HG03066 (cell line): ENCODE data around the gene PRR36.
"Not testable (repeated sequence)": the region's sequence is repeated elsewhere in the genome, so short reads cannot be mapped to it uniquely, and the experiment has no call there.

ENCODE experiments used
- ATAC-seq: cut with Tn5 transposase; IDR thresholded peaks from one replicate; pipeline ENCODE4 v1.9.1; 2021; ENCODE audit warnings: low read depth; ENCODE audit not compliant: unreplicated experiment

Gene PRR36

DNA sequence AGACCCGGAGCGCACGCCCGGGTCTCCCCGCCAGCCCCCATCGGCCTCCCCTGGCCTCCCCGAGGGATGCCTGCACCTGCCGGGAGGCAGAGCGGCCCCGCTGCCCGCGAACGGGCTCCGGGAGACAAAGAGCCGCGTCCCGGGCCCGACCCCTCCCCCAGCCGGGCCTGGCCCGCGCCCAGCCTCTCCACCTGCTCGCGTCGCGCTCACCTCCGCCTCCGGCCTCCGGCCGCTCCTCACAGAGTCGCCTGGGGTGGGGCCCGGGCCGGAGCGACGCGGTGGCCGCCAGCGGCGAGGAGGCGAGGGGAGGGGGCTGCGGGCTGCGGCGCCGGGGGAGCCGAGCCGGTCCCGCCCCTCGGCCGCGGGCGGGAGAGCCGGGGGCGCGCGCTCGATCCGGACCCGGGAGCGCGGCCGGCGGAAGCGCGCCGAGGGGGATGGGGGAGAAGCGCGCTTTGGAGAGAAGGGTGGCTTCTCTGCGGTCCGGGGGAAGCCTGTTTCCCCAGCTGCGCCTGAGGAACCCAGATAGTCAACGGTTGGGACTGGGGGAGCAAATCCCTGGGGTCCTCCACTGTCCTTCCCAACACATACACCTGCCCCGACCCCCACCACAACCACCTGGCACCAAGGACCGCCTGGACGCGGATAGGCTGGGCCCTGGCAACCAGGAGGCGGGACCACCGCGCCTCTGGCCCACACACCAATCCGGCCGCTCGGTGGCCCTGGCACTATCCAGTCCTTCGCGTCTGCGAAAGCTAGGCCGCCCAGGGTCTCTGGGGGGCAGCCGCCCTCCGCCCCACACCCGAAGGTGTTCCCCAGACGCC, at the start of gene PRR36:
PRR36 (minus strand) TSS at position 315 of the 821 bp plus-strand sequence. CDS start 701 bp downstream, outside the sequence.
- no peak for ATAC-seq

DNA sequence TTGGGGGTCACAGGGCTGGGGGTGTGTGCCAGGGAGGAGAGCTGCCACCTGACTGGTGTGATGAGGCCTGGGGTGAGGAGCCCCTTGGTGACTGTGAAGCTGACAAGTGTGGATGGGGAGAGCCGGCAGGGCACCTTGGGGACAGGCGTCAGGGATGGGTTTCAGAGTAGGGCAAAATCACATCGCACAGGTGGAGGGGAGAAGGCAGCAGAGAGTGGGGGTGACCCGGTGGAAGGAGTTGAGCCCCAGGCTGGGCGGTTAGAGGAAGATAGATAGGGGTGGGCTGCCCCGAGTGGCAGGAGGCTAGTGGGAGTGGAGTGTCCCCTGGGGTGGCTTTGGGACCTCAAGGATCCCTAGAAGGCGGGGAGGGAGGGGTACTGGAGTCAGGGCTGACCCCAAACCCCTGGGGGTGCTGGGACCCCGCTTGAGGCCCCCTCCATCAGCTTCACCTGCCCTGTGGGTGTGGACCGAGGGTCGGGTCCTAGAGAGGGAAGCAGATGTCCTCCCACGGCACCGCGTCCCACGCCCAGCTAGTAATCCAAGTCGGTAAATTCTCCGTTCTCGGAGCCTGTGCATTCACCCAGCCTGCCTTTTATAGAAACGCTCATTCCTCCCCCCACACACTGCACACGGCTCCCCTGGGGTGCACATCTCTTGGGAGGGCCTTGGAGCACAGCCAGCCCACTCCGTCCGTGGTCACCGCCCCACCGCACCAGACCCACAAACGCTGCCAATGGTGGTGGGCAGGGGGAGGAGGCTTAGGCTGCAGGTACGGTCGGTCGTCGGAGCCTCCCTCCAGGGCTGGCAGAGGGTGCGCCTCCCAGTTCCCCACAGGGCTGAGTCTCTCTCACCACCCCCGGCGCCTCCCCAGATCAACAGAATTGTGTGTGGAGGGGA, 49.4 kb upstream of the PRR36 start:
- ATAC-seq = no peak

DNA sequence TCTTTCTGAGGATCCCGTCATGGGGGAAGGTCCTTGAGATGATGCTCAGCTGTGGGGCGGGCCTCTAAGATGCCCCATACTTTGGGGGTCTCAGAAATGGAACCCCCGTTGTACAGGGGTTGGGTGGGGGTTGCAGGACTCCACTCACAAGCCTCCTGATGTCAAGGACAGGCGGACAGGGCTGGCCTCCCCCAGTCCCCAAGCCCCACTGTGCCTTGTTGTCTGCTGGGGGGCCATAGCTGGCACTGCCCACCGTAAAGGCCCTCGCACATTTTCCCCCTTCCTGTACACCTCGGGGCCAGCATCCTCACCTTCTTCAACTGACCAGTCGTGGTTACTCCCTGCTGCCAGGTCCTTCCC, 48.6 kb upstream of the PRR36 start:
- ATAC-seq = no peak

DNA sequence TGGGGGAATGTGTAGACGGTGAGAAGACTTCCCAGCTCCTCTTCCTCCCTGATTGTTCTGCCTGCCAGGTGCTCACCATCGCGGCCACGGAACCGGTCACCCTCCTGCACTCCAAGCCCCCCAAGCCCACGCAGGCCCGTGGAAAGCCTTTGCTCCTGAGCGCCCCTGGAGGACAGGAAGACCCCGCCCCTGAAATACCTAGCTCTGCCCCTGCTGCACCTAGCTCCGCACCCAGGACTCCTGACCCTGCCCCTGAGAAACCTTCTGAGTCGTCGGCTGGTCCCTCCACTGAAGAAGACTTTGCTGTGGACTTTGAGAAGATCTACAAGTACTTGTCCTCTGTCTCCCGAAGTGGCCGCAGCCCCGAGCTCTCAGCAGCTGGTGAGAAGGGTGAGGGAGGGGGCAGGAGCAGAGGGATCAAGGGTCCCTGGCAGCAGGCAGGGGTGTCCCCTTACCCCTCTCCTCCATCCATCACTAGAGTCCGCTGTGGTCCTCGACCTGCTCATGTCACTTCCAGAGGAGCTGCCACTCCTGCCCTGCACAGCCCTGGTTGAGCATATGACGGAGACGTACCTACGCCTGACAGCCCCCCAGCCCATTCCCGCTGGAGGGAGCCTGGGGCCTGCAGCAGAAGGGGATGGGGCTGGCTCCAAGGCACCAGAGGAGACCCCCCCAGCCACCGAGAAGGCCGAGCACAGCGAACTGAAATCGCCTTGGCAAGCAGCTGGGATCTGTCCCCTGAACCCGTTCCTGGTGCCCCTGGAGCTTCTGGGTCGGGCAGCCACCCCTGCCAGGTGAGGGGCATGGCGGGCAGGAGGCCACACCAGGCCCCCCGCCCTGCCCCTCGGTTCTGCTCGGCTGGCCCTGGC, 48.0 kb upstream of the PRR36 start:
- no peak for ATAC-seq

DNA sequence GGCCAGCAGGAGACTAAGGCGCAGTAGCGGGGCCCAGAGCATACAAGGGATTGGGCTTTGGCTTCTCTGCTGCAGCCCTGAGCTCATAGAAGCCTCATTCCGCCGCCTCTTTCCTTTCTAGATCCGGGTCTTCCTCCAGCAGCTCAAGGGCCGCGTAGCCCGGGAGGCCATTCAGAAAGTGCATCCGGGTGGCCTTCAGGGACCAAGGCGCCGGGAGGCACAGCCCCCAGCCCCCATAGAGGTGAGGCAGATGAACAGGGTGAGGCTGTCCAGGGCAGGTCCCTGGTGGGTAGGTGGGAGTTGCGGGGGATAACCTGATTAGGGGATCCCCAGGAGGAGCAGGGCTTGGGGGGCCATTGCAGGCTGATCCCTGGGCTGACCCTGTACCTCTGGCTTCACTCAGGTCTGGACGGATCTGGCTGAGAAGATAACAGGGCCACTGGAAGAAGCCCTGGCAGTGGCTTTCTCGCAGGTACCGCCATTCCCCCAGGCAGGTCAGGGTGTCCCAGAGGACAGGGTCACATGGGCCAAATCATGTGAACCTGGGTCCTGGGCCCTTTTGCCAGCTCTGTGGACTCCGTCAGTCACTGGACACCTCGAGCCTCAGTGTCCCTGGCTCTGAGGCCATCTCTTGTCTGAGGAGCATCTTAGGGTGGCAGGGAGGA, 47.2 kb upstream of the PRR36 start:
- no peak for ATAC-seq

GRCh38 chr19:7920519-7921301, 46.5 kb upstream of the PRR36 start:
- ATAC-seq = peak; percentile 35

GRCh38 chr19:7919610-7920518, 45.7 kb upstream of the PRR36 start, which contains the start of gene SNAPC2:
Gene SNAPC2 (plus strand): TSS chr19:7920338. CDS start chr19:7920367, 29 bp downstream.
- peak; percentile 39 for ATAC-seq

GRCh38 chr19:7918615-7919421, 44.6 kb upstream of the PRR36 start:
- ATAC-seq = no peak

DNA sequence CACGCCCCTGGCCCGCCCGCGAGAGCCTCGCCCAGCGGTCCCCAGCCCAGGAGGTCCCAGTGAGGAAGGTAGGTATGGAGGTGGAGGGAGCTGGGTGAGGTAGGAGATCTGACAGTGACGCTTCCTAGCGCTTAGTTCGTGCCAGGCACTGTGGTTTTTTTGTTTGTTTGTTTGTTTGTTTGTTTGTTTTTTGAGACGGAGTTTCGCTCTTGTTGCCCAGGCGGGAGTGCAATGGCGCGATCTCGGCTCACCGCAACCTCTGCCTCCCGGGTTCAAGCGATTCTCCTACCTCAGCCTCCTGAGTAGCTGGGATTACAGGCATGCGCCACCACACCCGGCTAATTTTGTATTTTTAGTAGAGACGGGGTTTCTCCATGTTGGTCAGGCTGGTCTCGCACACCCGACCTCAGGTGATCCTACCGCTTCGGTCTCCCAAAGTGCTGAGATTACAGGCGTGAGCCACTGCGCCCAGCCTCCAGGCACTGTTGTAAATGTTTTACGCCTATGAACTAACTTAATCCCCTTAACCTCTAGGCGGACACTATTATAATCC, 43.9 kb upstream of the PRR36 start:
- ATAC-seq = not testable (repeated sequence)

- ATAC-seq = no peak
Observed at GRCh38 chr19:7917267-7918061, 43.3 kb upstream of the PRR36 start.

- no peak for ATAC-seq
Observed at GRCh38 chr19:7916955-7917266, 42.7 kb upstream of the PRR36 start.

GRCh38 chr19:7916103-7916954, 42.1 kb upstream of the PRR36 start:
- no peak for ATAC-seq

DNA sequence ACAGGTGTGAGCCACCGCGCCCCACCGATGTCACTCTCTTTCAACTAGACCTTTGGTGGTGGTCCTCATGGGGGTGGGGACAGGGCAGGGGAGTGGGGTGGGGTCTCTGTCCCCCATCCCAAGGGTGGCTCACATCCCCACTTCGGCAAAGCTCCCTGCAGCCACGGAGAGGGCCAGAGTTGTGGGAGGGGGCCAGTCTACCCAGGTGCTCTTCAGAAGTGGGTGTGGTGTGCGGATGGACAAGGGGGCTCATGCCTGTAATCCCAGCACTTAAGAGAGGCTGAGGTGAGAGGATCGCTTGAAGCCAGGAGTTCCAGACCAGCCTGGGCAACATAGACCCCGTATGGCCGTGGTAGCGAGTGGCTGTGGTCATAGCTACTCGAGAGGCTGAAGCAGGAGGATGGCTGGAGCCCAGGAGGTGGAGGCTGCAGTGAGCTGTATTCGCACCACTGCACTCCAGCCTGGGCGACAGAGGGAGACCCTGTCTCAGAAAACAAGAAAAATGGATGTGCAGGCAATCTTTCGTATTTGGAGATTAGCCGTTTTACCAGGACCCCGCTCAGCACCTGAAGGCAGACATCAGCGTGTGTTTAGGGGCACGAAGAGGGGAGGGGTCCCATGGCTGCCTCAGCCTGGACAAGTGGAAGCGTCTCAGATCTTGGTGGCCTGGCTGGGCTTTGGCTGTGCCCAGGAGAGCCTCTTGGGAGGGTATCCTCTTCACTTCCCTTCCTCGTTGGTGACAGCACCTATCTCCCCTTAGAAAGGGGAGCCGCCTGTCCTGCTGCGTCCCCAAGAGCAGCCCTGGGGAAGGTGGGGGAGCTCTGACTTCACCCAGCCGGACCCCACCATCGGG, 41.3 kb upstream of the PRR36 start:
- no peak for ATAC-seq

- no peak for ATAC-seq
Observed at GRCh38 chr19:7914598-7915045, 40.4 kb upstream of the PRR36 start, which contains the start of gene TGFBR3L. Gene TGFBR3L (plus strand): TSS chr19:7914830.

DNA sequence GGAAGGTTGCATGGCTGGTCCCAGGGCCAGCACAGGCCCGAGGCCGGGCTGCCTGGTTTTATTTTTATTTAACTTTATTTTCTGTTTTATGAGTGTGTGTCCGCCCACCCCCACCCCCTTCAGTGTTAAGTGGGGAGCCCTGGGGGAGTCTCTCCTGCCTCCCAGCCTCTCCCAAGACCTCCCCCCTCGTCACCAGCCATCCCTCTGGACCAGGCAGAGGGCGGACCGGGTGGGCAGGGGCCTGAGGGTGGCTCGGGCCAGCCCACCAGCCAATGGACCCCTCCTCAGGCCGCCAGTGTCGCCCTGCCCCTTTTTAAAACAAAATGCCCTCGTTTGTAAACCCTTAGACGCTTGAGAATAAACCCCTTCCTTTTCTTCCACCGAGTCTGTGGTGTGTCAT, 39.9 kb upstream of the PRR36 start:
- no peak for ATAC-seq
